HG03469 (cell line): ENCODE measurements around the gene NBPF1.
"Not testable (repeated sequence)": the region's sequence is repeated elsewhere in the genome, so short reads cannot be mapped to it uniquely, and the experiment has no call there.

ENCODE experiments used
- ATAC-seq: cut with Tn5 transposase; IDR thresholded peaks from one replicate; pipeline ENCODE4 v1.9.1; 2021; ENCODE audit warnings: mild to moderate bottlenecking, moderate library complexity, moderate number of reproducible peaks; ENCODE audit not compliant: unreplicated experiment

The NBPF1 gene

GRCh38 chr1:16519255-16519951 lies 94.0 kb downstream of the NBPF1 start:
- ATAC-seq: not testable (repeated sequence)

DNA sequence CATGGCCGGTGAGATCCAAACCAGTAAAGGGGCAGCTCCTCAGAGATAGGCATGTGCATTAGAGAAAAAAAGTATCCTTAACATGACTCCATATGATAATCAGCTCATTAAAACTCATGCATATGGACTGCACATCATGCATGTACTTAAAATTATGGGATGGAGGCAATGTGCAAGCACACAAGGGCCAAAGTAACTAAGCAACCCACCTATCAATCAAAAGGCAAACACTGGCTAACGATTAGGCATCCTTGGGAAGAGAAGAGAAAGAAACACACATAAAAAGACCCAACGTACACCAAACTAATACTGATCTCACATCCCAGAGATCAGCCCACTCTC lies 94.5 kb downstream of the NBPF1 start:
- not testable (repeated sequence) for ATAC-seq

GRCh38 chr1:16516694-16517410 lies 96.5 kb downstream of the NBPF1 start:
- ATAC-seq: not testable (repeated sequence)

DNA sequence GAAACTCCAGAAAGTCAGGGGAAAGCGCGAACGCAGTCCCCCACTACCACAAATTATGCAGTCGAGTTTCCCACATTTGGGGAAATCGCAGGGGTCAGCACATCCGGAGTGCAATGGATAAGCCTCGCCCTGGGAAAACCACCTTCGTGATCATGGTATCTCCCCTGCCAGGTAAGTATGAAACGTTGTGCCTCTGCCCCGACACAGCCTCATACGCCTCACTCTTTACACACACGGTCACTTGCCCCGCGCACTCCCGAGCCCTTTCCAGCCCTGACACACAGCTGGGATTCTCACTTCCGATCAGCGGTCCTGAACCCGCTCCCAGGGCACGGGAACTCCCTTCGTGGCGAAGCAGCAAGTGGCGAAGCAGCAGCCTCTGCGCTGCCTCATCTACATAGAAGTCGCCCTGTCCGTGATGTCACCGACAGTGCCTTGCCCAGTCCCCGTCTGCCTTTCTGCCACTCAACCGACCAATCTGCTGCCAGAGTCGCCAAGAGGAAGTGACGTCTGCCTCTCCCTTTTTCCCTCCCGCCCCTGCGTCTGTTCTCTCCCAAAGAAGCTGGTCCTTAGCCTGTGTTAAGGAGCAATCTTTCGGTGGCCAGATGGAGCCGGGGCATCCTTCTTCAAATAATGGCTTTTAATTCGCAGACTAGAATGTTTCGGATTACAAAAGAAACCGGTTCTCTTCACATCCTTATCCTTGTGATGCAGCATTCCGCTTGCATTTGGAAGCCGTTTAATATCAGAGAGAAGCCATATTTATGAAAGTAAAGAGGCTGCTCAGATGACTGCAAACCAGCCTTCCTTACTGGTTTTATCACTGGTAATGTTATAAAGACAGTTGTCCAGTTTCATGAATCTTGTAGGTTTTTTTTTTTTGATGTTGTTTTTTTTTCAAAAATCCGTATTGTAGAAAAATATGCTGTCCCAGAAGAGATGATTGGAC lies 99.0 kb downstream of the NBPF1 start, which contains the start of gene RNU1-1:
RNU1-1 (minus strand) TSS at position 179 of the 949 bp plus-strand sequence.
- not testable (repeated sequence) for ATAC-seq

- peak; percentile 60 for ATAC-seq
Observed at GRCh38 chr1:16513412-16514106, 99.8 kb downstream of the NBPF1 start.

- ATAC-seq: not testable (repeated sequence)
Observed at GRCh38 chr1:16512624-16513411, 100.5 kb downstream of the NBPF1 start.
